Activated CD8-positive, alpha-beta memory T cell treated with anti-CD3 and anti-CD28 coated beads for 48 hours (primary cell): ENCODE results near the gene BMI1.
A peak's percentile ranks its signal among the peaks of the same experiment; 100 is the strongest.
"Not testable (repeated sequence)": the region's sequence is repeated elsewhere in the genome, so short reads cannot be mapped to it uniquely, and the experiment has no call there.

Experiments
- DNase-seq, 3 experiments: peaks; one replicate each; pipeline ENCODE4 v3.0.0-alpha.2; 2020; ENCODE audit warnings: low read depth in 2 of 3, low spot score in 2 of 3

BMI1 gene

DNA sequence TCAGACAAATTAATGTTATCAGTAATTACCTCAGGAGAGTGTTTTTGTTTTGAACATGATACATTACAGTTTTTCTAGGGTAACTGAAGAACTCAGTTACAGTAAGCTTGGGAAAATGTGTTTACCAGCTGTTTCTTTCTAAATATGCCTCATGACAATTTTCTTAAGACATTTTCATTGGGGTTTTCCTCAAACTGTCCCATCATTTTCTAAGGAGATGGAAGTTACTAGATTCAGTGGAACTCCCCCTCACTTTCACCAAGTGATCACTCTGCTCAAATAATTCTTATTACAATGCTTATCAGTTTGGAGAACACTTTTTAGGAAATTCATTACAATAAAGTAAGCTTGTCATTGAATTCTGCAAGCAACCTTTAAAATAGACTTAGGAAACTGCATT is 18.0 kb downstream of the BMI1 start:
- no peak for DNase-seq

DNA sequence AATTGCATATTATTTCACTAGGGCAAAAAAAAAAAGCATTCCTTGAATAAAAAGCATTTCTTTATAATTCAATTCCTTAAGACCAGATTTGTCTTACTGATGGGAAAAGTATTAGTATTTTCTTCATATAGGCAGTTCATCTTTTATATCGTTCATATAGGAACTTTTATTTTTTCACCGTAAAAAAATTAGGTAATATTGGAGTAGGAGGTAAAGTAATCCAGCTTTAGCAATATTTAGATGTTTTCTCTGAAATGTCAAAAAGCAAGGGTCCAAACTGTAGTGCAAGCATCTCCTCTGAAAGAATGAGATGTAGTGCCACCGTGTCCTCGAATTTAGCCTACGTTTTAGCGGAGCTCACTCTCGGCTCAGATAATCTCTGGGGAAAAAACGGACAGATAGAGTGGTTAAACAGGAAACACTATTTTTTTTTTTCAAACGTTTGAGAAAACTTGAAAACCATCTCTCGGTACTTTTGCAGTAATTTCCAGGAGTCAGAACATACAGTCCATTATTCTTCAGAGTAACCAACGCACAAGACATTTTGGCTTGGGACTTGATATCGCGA is 18.9 kb downstream of the BMI1 start:
- no peak for DNase-seq

DNA sequence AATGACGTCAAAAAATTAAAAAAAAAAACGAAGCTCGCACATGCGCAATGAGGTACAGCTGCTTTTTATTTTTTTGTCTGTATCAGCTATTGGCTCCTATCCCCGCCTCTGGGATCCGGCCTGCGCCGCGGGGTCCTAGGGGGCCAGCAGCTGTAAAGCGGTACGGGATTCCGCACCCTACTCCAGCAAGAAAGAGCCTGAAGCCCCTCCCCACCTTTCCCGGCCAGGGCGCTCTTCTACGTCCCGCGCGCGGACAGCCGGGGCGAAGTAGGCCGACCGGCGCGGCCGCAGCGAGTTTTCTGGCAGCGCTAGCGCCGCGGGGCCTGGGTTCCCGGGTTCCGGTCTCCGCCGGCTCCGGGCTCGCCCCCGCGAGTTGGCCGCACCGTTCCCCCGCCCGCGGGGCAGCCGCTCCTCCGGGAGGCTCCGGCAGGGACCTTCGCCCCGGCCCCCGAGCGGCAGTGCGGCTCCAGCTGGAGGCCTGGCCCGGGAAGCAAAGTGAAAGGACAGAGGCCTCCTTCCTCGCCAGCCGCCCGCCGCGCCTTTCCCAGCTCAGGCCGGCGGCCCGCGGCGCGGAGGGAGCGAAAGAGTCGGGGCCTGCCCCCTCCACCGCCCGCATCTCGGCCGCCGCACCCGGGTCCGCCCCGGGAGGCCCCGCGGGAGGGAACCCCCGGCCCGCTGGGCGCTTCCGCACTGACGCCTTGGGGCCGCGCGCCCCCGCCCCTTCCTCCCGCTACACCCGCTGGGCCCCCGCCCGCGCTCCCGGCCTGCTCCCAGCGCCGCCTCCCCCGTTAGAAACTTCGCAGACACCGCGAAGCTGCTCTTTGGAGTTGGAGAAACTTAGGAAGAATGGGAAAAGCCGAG is 19.7 kb downstream of the BMI1 start:
- DNase-seq: peak in 1 of 3 experiments; percentile 51

DNA sequence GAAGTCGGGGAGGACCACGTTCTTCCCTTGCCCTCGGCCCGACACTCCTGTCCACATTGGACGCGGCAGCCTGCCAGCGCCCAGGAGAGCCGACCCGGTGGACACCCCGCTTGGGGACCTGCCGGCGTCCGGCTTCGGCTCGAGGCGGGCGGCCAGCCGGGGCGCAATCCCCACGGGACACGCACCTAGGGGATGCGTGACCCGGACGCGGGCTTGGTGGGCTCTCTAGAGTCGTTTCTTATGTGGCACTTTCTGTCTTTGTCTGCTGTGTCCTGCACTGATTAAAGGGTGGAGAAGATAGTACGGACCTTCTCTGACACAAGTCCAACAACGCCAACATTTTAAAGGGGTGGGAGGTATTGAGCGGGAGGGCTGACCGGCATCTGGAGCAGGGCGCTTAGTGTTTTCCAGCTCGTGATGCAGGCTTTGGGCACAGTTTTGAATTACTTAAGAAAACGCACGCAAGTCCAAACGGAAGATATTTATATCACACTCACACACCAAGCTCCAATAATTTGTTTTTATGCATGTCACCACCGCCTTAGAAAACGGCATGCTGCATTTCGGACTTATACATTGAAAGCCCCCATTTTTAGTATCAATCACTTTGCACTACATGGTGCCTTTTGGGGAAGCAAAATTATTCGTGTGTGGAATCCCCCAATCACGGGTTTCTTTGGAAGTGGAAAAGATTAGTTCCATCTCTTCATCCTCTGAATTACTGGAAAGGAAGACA is 20.5 kb downstream of the BMI1 start:
- DNase-seq: no peak

DNA sequence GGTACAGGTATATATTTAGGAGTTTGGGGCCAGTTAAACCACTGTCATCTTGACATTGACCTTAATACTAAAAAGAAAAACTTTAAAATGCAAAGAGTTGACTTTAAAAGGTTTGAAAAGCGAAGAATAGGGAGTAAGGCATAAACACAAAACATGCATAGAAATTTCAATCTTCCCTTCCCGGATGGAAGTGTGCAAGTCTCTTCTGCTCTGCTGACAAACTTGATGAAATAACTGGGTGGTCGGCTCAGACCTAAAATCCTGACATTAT is 21.0 kb downstream of the BMI1 start:
- no peak for DNase-seq

DNA sequence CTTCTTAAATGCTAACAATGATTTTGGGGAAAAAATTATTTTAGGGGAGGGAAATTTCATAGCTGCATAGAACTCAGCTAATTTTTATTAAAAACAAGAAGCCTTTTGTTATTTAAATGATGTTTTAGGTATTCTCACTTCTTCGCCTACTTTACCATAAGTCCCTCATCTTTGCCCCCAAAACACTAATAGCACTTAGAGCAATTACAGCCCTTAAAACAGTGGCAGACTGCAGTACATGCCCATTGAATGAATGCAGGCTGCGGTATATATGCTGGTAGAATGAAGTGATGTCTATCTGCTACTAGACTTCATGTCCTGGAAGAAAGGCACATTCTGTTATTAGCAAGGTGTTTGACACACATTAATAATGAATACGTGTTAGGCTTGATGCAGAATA is 21.5 kb downstream of the BMI1 start:
- DNase-seq: no peak

DNA sequence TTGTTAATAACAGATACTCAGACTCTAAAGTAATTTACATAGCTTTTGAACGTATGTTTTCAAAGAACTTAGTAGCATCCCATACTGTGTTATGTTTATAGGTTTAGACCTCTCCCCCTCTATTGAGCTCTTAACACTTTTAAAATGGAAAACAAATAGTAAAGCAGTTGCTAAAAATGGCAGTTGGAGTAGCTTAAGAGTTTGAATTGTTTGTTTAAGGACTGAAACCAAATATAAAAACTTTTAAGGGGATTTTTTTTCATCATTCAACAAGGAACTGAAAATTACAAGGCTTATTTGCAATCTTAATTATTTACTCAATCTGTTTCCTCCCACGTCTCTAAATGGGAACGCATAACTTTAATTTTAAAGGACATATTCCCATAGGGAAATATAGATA is 22.8 kb downstream of the BMI1 start:
- no peak for DNase-seq

DNA sequence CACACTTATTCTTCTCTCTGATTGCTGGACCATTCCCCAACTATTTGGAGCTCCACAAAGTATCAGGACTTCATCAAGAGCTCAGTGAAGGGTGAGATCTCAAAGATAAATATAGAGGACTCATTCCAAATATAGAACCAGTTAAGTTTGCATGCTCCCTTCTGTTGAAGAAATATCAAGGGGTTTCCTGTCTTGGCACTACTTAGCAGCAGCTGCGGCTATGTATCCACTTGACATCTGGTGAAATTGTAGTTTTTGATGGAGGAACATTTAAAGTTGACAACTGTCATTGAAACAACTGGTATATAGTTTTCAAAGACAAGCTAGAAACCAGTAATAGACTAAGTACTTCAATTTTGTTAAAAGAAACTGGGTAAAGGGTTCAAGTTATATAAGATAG is 23.4 kb downstream of the BMI1 start:
- DNase-seq: no peak

DNA sequence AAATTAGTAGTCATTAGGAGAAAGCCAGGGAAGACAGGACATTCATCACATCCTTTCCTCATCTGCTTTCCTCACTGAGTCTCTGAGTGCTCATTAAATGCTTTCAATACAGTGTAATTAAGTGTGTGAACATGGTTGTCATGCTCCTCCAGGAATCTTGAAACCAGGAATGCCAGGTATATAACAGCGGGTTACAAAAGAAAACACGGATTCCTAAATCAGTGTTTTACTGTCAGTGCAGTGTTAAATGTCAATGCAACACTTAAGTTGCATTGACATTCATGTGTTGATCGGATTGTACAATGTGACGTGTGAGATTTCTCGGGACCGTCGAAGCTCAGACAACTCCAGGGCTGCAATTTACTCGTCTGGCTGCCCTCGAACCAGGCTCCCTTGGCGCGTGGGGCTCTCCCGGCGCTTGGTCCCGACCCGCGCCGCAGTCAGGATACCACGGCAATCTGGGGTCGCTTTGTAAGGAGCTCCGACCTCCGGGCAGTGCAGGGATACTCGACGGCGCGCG is 23.9 kb downstream of the BMI1 start:
- DNase-seq: no peak

DNA sequence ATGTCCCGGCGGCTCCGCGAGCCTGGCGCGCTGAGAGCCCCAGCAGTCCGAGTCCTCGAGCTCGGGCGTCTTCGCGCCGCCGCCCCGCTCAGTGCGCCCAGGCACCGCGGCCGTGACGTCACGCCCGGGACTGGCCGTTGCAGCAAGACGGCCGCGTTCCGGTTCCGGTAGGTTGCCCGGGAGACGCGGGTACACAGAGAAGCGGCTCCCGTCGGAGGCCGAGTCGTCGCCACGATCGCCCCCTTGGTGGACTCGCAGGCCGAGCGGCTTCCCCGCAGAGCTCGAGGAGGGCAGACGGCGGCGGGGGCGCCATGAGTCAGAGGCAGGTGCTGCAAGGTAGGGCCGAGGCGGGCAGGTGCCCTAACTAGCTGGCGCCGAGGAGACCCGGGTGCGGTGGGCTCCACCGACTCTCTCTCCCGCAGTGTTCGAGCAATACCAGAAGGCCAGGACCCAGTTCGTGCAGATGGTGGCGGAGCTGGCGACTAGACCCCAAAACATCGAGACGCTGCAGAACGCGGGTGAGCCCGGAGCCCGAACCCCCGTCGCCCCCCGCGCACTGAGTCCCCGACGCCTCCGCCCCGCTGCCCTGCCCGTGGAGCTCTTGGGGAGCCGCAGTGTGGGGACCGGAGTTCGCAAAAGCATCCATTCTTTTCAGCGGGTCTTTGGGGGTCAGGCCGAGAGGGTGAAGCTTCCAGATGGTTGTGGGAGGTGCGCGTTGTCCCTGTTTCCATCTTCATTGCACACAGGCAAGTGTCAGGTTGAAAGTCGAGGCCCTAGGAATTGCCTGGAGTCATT is 24.6 kb downstream of the BMI1 start, which contains the start of gene SPAG6:
TSS of gene SPAG6 (plus strand) at position 196 of the 795 bp plus-strand sequence. CDS start at position 312, 116 bp downstream.
- DNase-seq: no peak

DNA sequence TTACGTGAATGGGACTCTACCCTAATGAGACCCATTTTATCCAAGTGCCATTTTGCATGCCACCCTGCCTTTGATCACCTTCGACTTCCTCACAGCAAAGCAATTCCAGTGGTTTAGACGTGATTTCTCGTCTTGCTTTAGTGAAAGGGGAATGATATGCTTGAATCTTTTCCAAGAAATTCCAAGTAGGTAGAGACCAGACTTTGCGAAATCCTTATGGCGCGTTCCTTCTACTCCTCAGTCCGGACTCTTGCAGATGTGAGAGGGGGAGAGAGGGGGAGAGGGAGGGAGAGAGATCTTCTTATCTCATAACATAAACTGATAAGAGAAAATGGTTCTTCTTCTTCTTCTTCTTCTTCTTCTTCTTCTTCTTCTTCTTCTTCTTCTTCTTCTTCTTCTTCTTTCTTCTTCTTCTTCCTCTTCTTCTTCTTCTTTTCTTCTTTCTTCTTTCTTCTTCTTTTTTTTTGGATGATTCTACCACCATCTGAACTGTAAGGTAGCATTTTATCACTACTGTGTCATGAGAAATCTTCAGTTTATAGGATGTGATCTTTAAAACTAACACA is 25.3 kb downstream of the BMI1 start:
- DNase-seq: no peak

DNA sequence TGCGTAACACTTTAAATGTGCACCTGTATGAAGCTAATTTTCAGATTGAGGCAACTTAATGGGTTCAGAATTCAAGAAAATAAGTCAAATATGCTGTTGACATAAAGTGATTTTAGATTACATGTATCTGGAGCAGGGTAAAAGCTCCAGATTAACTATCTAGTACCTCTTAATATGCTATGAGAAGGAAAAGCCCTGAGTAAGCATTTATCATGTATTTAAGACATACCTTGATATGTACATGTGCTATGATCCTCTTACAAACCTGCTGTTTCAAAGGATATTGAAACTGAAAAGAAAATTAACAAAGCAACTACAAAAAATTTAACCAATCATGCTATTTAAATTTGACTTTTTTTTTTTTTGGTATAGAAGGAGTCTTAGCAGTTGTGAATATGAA is 28.9 kb downstream of the BMI1 start:
- DNase-seq: no peak

DNA sequence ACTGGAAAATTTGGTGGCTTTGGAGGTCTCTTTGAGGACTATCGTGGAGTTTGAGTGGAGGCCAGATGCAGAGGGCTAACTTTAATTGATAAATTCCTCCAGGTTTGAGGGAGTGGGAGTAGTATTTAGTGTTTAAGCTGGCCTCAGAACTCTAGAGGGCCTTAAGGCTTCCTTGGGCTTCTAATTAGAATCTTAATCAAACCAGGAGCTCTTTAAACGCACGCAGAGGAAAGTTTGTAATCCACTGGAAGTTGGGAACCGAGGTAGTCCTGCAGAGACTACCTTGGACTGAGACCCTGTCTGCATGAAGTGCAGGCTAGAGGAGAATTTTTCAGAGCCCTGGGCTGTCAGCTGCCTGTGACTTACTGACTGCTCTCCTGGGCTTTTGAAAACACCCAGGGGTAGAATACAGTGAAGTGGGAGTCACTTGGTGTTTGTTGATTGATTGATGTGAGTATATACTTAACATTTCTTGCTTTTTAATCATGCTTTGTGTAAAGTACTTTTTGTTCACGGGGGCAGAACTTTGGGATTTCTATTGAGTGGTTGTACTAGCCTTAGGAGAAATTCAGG is 30.3 kb downstream of the BMI1 start:
- no peak for DNase-seq

DNA sequence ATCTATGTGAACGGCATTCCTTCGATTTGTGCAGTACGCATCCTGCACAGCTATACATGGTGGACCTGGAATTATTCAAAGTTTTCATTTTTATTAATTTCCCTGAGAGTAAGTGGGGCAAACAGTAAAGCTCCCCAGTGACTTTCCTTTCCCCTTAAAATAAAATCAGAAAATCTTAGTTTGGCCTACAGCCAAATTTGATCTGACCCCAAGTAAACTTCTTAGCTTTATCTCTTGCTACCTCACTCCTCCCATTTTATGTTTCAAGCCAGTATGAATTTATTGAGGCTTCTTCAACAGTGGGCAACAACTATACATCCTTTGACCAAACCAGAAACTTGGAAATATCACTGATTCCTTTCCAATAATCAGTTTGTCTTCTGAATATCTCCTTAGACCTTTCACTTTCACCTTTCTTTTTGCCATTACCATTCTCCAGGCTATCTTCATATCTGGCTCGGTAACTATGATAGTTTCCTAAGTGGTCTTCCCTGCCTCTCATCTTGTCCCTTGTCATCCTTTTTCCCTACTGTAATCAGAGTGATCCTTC is 35.5 kb downstream of the BMI1 start:
- DNase-seq: no peak

DNA sequence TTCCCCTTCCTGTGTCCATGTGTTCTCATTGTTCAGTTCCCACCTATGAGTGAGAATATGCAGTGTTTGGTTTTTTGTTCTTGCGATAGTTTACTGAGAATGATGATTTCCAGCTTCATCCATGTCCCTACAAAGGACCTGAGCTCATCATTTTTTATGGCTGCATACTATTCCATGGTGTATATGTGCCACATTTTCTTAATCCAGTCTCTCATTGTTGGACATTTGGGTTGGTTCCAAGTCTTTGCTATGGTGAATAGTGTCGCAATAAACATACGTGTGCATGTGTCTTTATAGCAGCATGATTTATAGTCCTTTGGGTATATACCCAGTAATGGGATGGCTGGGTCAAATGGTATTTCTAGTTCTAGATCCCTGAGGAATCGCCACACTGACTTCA is 36.9 kb downstream of the BMI1 start:
- not testable (repeated sequence) for DNase-seq

DNA sequence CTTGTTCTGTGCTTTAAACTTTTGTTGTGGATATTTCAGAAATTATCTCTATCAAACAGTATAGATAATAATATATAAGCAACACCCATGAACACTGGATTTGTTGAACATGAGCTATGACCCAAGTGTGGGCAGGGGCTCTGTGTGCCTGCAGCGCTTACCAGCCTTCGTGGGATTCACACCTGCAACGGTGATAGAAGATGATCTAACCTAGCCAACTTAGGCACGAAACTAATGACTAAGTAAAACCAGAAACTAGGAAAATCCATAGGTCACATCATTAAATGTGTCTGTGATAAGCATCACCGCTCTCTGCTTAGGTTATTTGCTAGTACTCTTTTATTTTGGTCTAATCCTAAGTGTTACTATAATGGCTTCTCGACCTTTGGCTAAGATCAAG is 42.4 kb downstream of the BMI1 start:
- DNase-seq: no peak

DNA sequence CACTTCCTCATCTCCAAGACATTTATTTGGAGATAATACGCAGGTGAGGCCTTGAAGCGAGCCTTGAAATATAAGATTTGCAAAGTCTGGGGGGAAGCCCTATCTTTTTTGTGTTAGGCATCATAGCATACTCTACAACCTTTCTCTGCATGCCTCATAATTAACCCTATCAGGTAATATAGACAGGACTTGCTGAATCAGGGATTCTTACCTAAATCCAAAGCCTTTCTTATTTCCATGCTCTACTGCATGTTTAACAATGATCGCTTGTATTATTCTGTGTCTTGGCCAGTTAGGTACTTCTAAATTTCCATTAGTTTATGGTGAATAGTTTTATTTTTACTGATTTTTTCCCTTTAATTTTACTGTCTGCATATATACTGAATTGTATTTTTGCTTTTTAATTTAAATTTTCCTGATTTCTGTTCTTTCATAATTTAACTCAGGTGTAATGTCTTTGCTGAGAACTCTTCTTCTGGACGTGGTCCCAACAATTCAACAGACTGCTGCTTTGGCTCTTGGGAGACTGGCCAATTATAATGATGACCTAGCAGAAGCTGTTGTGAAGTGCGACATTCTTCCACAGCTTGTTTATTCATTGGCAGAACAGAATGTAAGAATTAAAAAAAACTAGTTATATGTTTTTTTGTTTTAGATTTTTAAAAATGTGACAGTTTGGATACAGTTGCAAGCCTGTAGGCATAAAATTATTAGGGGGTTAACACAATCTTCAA is 43.7 kb downstream of the BMI1 start:
- DNase-seq: no peak

DNA sequence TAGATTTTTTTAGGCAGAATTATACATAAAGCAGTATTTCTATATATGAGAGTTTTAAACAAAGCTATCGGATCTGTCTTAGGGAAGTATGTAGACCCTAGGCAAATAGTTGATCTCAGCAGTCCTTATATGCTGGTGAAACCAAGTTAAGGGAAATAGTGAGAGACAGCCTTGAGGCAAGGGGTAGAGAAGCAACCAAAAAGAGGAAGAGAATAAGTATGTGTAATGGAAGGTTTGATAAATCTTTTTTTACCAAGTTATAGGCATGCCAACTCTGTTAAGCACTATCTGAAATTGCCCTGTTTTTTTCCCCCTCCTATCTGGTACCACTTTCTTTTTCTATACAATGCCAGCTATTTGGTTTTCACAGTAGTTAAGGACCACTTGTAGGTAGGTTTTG is 44.3 kb downstream of the BMI1 start:
- no peak for DNase-seq

DNA sequence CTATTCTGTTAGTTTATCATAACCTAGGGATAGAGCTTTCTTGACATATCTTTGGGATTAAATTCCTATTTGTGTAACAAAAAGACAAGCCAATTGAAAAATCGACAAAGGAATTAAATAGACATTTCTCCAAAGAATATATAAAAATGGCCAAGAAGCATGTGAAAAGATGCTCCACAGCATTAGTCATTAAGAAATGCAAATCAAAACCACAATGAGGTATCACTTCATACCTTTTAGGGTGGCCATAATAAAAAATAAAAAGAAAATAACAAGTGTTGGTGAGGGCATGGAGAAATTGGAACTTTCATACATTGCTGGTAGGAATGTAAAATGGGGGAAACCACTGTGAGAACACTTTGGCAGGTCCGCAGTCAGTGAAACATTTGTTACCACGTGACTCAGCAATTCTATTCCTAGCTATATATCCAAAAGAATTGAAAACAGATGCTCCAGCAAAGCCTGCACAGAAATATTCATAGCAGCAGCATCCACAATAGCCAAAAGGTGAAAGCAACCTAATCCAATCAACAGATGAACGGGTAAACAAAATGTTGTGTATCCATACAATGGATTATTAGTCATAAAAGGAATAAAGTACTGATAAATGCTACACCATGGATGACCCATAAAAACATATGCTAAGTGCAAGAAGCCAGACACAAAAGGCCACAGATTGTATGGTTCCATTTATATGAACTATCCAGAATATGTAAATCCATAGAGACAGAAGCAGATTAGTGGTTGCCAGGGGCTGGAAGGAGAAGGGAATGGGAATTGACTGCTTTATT is 44.9 kb downstream of the BMI1 start:
- DNase-seq: no peak
